H7 (cell line): ENCODE results near the gene FRYL. TPM values are rescaled to one million over a fixed set of nuclear protein-coding genes. Genes with fewer than 3 reads are reported as not detected.
"Not testable (repeated sequence)": the region's sequence is repeated elsewhere in the genome, so short reads cannot be mapped to it uniquely, and the experiment has no call there.

Experiments
- DNase-seq: peaks from one replicate; pipeline ENCODE4 v3.0.0; 2012
- H3K27me3 ChIP-seq: 2 replicates; pipeline ENCODE4 v1.6.0; 2011; ENCODE audit warnings: mild to moderate bottlenecking, low read length; ENCODE audit not compliant: control insufficient read depth, insufficient read depth
- H3K36me3 ChIP-seq: replicated peaks from 2 replicates; pipeline ENCODE4 v1.5.1; 2011; ENCODE audit warnings: low read length; ENCODE audit not compliant: control insufficient read depth, insufficient read depth
- H3K4me3 ChIP-seq: 2 replicates; pipeline ENCODE4 v1.5.1; 2011; ENCODE audit warnings: low read depth, mild to moderate bottlenecking, control low read depth, low read length, moderate library complexity; ENCODE audit not compliant: insufficient read depth
- total RNA-seq: library from RNA; depleted of rRNA; stranded (reverse); fragments of >200 nt; shearing (Covaris generic); gene quantifications from 2 replicates; pipeline ENCODE4 v1.2.3, GENCODE V29; 2014

Gene FRYL
- total RNA-seq, 1 experiment from 2014 or later, result 24.3 TPM

- DNase-seq, result no peak
- Histone ChIP-seq H3K36me3 (no peaks in the 10 kb centered on the region), H3K27me3 (no peaks in the 10 kb centered on the region), H3K4me3 (no peak overlapping the region)
Observed at GRCh38 chr4:48686369-48686768, 93.7 kb downstream of the FRYL start.

- DNase-seq, result no peak
- H3K36me3 ChIP-seq, result no peaks in the 10 kb centered on the region
- no peaks in the 10 kb centered on the region for H3K27me3 ChIP-seq
- no peak overlapping the region for H3K4me3 ChIP-seq
Observed at GRCh38 chr4:48683784-48684666, 96.1 kb downstream of the FRYL start.

DNA sequence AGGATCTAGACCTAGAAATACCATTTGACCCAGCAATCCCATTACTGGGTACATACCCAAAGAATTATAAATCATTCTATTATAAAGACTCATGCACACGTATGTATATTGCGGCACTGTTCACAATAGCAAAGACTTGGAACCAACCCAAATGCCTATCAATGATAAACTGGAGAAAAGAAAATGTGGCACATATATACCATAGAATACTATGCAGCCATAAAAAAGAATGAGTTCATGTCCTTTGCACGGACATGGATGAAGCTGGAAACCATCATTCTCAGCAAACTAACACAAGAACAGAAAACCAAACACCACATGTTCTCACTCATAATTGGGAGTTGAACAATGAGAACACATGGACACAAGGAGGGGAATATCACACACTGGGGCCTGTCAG is 97.2 kb downstream of the FRYL start:
- not testable (repeated sequence) for H3K4me3 ChIP-seq, DNase-seq, H3K36me3 ChIP-seq, H3K27me3 ChIP-seq

GRCh38 chr4:48681856-48682255 is 98.2 kb downstream of the FRYL start:
- no peaks in the 10 kb centered on the region for H3K27me3 ChIP-seq
- no peaks in the 10 kb centered on the region for H3K36me3 ChIP-seq
- no peak overlapping the region for H3K4me3 ChIP-seq
- no peak for DNase-seq

GRCh38 chr4:48680848-48681568 is 99.1 kb downstream of the FRYL start:
- Histone ChIP-seq H3K4me3 (no peak overlapping the region), H3K27me3 (no peaks in the 10 kb centered on the region), H3K36me3 (no peaks in the 10 kb centered on the region)
- DNase-seq, result no peak

DNA sequence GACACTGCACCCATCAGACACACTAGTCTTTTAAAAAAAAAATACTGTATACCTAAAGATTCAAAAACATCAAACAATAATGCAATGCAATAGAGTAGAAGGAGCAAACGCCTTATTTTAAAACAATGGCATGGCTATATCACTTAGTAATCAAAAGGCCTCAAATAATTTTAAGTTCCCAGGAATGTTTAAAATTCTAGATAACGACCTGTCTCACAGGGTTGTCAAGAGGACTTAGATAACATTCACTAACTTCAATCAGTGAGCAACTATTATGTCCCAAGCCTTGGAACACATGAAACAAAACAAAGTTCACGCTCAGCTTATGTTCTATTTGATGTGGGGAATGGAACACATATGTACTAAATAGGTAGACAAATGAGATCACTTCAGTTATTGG is 106.5 kb downstream of the FRYL start:
- Histone ChIP-seq H3K4me3 (no peak overlapping the region), H3K36me3 (no peaks in the 10 kb centered on the region), H3K27me3 (no peaks in the 10 kb centered on the region)
- no peak for DNase-seq

DNA sequence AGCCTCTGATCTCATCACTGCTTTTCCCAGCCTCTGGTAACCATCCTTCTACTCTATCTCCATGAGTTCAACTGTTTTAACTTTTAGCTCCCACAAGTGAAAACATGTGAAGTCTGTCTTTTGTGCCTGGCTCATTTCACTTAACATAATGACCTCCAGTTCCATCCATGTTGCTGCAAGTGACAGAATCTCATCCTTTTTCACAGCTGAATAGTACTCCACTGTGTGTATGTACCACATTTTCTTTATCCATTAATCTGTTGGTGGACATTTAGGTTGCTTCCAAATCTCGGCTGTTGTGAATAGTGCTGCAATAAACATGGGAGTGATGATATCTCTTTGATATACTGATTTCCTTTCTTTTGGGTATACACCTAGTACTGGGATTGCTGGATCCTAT is 109.5 kb downstream of the FRYL start:
- H3K4me3 ChIP-seq, result no peak overlapping the region
- no peaks in the 10 kb centered on the region for H3K36me3 ChIP-seq
- DNase-seq, result no peak
- H3K27me3 ChIP-seq, result no peaks in the 10 kb centered on the region

GRCh38 chr4:48669086-48669485 is 111.0 kb downstream of the FRYL start:
- no peaks in the 10 kb centered on the region for H3K36me3 ChIP-seq
- no peak for DNase-seq

DNA sequence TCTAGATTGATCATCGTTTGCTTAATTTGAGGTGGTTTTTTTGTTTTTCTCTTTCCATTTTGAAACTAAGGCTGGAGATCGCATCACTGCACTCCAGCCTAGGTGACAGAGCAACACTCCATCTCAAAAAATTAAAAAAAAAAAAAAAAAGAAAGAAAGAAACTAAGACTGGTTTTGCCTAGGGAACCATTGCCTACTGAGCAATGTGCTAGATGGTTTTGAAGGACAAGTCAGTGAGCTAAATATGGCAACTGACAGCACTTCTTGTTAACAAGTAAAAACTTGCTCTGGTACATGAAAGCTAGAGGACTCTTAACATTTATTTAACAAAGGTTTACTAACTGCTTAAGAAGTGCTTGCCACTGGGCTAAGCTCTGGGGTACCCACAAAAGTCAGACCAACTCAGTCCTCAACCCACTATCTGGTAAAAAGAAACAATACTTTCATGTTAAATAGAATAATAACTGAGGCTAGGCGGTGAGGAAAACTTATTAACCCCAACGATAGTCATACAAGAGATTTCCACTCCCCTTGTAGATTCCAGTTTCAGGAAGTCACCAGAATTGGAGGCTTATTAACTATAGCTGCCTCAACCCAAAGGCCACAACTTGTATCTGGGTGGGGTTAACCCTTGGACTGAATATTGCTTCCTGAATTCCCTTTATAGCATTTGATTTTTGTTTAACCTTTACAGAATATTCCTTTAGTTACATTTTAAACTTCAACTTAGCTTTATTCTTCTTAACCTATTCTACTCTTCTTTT is 111.6 kb downstream of the FRYL start:
- H3K4me3 ChIP-seq, result no peak overlapping the region
- H3K27me3 ChIP-seq, result no peaks in the 10 kb centered on the region
- no peaks in the 10 kb centered on the region for H3K36me3 ChIP-seq
- DNase-seq, result no peak

More at GRCh38 chr4:48669086-48669485, 111.0 kb downstream of the FRYL start:
- no peaks in the 10 kb centered on the region for H3K27me3 ChIP-seq
- H3K4me3 ChIP-seq, result no peak overlapping the region

DNA sequence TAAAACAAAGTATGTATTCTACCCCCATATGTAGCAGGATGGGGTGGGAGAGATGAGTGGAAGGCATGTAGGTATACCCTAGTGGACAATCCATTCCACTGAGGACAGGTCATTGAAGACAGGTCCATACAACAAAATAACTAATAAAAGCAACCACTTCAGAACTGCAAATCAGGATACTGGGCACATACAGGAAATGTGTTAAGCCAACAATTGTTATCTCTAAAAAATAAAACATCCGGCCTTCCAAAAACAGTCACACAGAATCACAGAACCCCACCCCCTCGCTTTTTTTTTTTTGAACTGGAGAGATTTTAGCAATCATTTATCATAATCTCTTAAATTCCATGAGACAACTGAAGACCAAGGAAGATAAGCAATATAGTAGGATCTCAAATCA is 112.9 kb downstream of the FRYL start:
- no peak for DNase-seq
- Histone ChIP-seq H3K36me3 (no peaks in the 10 kb centered on the region), H3K27me3 (no peaks in the 10 kb centered on the region), H3K4me3 (no peak overlapping the region)

- DNase-seq, result no peak
- Histone ChIP-seq H3K27me3 (no peaks in the 10 kb centered on the region), H3K4me3 (no peak overlapping the region), H3K36me3 (no peaks in the 10 kb centered on the region)
Observed at GRCh38 chr4:48665555-48666186, 114.4 kb downstream of the FRYL start.

DNA sequence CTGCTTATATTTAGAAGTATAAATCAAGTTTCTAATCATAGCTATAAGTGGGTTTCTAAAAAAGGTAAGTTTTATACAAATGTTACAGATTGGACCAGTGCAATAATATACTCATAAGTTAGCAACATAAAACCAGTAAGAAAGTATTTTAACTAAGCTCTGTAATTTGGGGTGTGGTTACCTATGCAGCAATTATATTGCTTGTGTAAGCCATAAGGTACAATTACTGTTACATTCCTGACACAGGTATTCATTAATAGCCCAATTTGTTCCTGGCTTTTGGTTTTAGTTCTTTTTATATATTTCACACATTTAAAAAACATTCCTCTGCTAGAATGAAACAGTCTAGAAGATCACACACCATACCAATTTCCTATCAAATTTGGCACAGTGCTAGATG is 115.1 kb downstream of the FRYL start:
- no peaks in the 10 kb centered on the region for H3K27me3 ChIP-seq
- DNase-seq, result no peak
- no peaks in the 10 kb centered on the region for H3K36me3 ChIP-seq
- no peak overlapping the region for H3K4me3 ChIP-seq

DNA sequence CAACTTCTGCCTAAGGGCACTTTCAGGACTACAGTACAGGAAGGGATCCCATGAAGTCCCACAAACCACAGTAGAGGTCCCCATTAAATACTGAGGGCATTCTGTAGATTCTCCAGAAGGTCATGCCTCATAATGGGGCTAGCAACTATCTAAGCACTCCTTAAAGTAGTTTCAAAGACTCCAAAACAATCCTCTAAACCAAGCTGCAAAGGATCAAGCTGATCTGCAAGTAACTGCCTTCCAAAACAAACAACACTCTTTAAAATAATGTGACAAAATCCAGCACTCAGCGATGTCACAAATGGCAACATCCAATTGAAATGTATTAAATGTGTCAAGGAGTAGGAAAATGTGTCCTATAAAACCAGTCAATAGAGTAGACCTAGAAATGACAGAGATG is 118.7 kb downstream of the FRYL start:
- no peaks in the 10 kb centered on the region for H3K36me3 ChIP-seq
- H3K27me3 ChIP-seq, result no peaks in the 10 kb centered on the region
- H3K4me3 ChIP-seq, result no peak overlapping the region
- DNase-seq, result no peak

DNA sequence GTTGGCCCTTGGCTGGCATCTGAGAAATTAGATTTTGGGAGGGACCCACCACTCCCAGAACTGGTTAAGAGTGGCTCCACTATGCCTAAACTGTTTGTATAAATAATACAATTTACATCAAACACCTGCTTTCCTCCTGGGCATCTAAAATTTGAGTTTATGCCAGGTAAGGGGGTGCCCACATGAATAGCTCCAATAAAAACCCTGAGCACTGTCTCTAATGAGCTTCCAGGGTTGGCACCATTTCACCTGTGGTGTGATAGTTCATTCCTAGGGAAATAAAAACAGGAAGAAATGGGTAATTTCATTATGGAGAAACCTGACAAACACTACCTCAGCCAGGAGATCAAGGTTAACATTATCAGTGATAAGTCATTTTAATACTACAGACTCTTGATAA is 119.7 kb downstream of the FRYL start:
- no peak overlapping the region for H3K4me3 ChIP-seq
- no peaks in the 10 kb centered on the region for H3K36me3 ChIP-seq
- DNase-seq, result no peak
- H3K27me3 ChIP-seq, result no peaks in the 10 kb centered on the region
